ENCODE measurements around the gene FDX2.

GRCh38 chr19:10270180-10270615, 45.6 kb downstream of the FDX2 start:
- TF ChIP-seq CTCF (IDR thresholded peaks at IDR 0.05; ENCODE audit: low read depth, low read length, poor library complexity, severe bottlenecking) (no peak), EZH2phosphoT487 (IDR thresholded peaks at IDR 0.05; ENCODE audit: borderline replicate concordance, low read length) (no peak)
